HG03280 (cell line): ENCODE results near the gene PDE4DIP.
"Not testable (repeated sequence)": the region's sequence is repeated elsewhere in the genome, so short reads cannot be mapped to it uniquely, and the experiment has no call there.

ENCODE experiments used
- ATAC-seq: cut with Tn5 transposase; IDR thresholded peaks from one replicate; pipeline ENCODE4 v1.9.1; 2021; ENCODE audit warnings: mild to moderate bottlenecking, moderate library complexity; ENCODE audit not compliant: unreplicated experiment

The PDE4DIP gene

DNA sequence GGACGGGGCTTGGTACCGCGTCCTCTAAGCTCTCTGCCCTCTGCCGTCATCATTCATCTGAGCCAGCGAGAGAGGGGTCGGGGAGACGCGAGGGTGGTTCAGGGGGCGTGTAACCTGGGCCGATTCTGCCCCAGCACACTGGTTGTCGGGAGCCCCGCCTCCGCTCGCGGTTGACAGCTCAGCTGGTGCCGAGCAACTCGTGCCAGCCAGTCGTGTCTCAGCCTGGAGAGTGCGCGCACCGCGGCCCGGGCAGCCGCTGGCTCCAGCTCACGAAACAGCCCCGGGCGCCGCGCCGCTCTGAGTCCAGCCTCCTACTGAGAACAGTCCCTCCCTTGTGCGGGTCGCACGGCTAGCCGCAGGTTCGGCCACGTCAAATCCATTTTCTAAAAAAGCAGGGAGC, at the start of gene PDE4DIP:
PDE4DIP (plus strand) TSS at position 209 of the 400 bp plus-strand sequence. CDS start 347 bp downstream, outside the sequence.
- not testable (repeated sequence) for ATAC-seq

DNA sequence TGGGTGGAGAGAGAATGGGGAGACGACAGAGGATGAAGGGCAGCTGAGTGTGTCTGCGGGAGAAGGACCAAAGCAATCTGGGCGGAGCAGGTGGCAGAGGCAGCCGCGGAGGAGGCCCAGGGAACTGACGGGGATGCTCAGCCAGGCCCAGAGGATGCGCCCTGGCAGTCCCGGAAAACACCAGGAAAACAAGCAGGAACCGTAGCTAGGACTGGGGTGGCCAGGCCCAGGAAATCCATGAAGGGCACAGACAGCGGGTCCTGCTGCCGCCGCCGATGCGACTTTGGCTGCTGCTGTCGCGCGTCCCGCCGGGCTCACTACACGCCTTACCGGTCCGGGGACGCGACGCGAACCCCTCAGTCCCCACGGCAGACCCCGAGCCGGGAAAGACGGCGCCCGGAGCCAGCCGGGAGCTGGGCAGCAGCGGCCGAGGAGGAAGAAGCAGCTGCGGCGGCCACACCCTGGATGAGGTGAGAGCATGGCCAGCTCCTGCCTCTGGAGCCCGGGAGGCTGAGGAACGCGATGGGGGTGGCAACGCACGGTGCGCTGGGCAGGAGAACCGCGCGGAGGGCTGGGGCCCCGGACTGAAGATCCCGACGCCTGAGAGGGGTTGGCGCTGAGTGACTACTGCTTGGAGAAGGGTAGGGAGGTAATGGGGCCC, 35.8 kb upstream of the PDE4DIP start:
- not testable (repeated sequence) for ATAC-seq

DNA sequence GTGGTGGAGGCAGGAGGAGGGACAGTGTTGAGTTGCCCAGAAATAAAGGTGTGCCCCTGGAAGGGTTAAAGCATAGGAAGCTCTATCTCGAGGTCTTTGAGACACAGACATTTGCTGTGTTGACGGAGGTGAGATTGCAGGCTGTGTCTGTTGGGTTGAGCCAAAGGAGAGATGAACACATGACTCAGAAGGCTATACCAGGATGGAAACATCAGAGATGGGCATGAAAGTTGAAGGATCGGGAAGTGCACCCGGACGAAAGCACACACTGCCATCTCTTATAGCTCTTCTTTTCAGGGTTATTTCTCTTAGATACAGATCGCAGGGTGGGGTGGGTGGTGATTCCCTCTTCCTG, 35.3 kb upstream of the PDE4DIP start:
- not testable (repeated sequence) for ATAC-seq

DNA sequence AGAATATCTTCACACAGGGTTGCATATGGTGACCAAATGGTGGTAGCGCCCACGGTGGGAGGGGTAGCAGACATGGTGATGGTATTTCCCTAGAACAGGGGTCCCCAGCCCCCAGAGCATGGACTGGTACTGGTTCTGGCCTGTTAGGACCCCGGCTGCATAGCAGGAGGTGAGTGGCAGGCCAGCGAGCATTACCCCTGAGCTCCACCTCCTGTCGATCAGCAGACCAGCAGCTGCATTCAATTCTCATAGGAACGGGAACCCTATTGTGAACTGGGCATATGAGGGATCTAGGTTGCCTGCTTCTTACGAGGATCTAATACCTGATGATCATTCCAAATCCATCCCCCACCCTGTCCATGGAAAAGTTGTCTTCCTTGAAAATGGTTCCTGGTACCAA, 22.0 kb upstream of the PDE4DIP start:
- ATAC-seq: not testable (repeated sequence)

DNA sequence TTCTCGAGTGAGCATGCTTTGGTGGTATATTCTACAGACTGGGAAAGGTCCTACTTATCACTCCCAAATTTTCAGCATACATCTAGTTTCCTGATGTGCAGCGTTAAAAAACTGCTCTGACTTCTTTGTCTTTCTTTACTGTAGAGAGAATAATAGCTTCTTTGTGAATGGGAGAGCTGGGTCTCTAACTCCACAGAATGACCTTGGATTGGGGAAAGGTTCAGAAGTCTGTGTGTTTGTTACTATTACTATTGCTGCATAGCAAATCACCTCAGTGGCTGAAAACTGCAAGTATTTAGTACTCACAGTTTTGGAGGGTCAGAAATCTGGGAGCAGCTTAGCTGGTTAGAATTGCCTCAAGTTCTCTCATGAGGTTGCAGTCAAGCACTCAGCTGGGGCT, 20.4 kb upstream of the PDE4DIP start:
- ATAC-seq: not testable (repeated sequence)

DNA sequence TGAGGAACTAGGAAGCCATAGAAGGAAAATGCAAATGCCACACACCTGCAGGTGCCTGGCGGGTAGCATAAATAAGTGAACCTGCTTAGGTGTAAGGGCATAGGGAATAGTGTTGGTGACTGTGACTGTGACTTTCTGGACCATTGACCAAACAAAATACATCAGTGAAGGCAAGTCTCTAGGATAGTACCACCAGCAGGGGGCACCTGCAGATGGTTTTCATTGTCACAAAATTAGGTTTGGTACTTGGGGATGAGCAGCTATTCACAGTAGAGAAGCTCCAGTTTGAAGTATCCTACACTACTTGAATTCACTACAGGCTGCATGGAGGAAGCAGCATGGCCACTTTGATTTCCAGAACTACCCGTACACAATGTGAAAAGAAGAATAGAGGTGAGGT, 19.2 kb upstream of the PDE4DIP start:
- not testable (repeated sequence) for ATAC-seq

DNA sequence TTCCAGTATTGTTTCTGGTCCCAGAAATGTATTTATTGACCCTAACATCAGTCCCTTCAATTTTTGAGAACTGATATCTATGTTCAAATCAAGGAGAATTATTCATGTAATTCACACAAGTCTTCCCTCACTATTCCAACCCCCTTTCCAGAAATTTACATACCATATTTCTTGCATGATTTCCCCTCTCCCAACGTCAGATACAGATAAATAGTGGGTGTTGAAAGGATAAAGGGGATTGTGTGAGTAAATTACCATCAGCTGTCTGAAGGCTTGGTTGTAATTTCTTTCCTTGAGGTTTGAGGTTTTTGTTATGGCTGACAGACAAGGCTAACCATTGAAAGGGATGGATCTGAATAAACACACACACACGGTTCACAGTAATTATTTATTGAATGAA, 15.7 kb upstream of the PDE4DIP start:
- not testable (repeated sequence) for ATAC-seq

DNA sequence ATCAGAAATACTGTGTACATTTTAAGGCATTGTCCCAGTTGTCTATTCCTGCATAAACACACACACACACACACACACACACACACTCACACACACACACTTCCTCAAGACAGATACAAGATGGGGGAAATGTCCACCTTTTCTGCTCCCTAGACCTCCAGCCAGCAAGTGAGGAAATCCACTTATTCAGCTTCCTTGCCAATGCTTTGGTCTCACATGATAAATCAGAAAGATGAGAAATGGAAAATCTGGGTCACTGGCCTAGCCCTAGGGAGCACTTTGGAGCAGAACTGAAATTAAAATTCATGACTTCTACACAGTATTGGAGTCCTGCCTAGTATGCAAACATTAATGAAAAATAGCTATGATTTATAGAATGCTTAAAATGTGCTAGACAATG, 15.3 kb upstream of the PDE4DIP start:
- not testable (repeated sequence) for ATAC-seq

DNA sequence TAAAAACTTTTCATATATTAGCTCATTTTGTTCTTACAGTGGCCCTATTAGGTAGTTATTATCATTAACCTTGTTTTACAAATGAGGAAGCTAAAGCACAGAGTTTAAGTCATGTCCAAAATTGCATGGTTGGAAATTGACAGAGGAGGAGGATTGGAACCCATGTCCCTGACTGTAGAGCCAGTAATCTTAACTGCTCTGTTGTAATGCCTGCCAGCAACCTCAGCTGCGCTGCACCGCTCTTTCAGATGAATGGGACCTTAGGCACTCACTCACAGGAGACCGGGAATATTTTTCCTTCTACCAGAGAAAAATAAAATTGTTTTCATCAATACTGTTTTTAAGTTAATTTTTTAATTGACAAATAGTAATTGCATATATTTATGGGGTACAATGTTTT, 14.9 kb upstream of the PDE4DIP start:
- ATAC-seq: not testable (repeated sequence)

DNA sequence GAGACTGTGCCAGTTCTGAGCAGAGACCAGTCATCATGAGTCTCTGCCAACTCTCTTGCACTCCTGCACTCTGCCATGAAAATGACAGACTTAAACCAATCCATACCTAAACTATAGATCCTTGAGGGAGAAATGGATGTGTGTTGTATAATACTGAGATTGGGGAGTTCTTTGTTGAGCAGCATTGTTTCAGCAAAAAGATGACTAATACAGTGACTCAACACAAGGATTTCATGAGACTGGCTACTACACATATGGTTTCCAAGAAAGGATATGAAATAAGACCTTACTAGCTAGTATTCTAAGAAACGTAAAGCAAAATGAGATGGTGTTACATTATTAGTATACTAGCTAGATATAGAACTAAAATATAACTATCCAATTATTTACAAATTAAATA, 3.0 kb upstream of the PDE4DIP start:
- not testable (repeated sequence) for ATAC-seq

DNA sequence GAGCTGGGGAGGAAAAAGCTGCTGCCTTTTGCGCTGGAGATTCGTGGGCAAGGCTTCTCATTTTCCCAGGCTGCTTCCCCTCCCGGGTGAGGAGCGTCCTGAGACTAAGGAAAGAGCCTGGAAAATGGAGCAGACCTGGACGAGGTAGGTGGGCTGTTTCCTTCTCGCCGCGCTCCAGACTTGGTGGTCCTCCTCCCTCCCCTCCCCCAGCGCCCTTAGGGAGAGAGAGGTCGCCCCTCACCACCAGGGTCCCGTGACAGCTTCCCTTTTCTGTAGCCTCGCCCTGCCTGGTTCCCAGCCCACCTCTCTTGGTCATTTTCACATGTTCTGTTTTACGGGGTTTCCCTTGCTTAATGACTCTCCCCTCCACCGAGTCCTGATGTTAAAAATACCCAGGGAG, 423 bp downstream of the PDE4DIP start:
- not testable (repeated sequence) for ATAC-seq

DNA sequence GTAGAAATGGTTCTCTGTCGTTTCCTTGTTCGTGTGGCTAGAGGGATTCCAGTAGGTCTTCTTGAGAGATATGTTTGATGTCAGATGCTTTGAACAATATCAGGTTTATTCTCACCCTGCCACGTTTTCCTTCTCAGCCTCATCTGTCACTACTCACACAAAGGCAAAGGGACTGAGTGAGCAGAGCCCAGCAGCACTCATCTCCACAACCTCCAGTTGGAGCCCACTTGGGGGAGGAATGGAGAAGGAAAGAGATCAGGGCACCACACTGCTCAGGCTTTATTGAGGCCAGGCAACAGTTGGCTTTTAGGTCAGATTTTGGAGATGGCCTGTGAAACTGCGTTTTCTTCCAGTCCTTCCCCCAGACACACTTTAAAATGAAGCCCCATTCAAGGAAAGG, 840 bp downstream of the PDE4DIP start:
- ATAC-seq: not testable (repeated sequence)

DNA sequence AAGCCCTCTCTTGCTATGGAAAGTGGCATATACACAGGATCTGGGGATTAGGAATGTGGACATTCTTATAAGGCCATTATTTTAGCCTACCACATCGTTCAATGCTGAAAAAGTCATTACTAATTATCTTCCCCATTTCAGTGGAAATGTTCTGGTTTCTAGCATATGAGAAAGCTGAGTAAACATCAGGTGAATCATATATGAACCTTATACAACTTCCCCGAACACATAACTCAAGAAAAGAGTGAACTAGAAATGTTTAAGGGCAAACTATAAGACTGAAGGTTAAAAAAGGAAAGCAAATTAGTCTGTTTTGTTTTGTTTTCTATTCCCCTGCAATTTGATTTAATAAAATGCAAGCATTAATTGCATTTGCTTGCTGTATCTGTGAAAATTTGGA, 6.1 kb downstream of the PDE4DIP start:
- not testable (repeated sequence) for ATAC-seq

DNA sequence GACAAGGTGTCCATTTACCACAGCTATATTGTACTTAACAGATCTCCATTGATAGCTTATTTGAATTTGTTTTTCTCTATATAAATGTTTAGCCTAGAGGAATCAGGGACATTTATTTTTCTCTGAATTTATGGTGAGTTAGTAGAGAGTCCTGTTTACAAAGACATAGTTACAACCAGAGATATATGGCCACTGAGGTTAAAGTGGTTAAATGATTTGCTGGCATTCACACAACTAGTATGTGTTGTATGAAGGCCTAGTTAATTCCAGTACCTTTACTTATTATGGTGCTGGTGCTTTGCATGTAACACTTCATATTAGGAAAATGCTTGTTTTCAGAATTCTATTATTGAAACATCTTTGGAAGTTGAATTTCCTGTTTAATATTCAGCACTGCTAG, 6.6 kb downstream of the PDE4DIP start:
- not testable (repeated sequence) for ATAC-seq

DNA sequence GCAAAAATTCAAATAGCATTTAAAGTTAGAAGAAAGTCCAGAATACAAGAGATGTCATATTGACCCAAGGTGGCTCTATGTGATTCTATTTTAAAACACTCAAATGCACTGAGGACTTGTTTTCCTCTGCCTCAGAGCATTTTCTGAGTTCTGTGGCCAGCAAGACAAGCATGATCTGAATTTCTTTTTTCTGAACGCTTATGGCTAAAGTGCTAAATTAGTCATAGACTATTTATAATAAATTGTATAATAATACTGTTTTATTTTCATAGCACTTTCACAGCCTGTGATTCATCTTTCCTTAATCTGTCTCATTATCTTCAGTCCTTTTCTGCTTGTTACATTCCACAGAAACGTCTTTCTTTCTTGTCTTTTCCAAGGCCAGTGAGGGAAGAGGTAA, 7.5 kb downstream of the PDE4DIP start:
- not testable (repeated sequence) for ATAC-seq

DNA sequence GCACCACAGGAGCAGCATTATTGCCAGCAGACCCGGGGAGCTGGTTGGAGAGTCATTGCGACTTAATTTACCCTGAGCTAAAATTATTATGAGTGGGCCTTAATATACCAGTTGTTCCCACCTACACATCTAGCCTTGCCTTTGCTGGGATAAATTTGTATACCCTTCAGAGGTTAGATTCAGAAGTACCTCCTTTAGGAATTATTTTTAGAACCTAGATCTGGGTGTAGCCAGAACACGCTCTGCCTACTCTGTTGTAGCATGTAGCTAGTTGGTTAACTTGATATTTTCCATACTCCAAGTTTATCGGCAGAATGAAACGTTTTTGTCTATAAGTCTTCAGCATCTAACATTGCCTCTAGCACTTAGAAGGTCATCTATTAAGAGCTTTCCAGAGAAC, 9.1 kb downstream of the PDE4DIP start:
- ATAC-seq: not testable (repeated sequence)

DNA sequence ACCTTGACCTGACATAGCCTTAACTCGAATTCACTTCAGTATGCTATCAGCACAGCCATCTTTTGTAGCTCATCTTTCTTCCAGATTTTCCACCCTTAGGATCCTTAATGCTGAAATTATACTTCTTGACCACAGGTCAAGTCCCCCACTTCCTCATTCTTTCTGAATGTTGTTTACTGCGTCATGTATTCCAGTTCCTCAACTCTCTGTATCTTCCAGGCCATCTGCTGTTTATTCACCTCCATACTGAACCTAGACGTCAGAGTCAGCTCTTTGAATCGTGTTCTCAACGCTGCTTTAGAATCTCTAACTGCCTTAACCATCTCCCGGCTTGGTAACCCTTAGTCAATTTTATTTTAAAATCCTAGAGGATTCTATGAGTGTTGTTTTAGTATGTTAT, 9.8 kb downstream of the PDE4DIP start:
- not testable (repeated sequence) for ATAC-seq

DNA sequence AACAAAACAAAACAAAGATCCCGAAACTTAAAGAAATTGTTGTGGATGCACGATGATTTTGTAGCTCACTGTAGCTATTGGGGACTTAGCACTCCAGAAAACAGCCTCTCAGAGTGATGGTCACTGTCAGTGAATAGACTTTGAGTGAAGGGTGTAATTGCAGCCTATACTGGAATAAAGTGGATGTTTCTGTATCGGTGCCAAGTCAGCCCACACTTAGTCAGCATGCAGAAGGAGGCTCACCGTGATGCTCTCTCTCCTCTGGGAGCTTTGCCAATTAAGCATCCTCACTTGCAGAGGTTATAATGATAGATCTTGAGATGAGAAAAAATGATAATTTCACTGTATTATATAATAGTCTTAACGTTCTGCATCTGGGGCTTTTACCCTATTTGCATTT, 11.1 kb downstream of the PDE4DIP start:
- not testable (repeated sequence) for ATAC-seq

DNA sequence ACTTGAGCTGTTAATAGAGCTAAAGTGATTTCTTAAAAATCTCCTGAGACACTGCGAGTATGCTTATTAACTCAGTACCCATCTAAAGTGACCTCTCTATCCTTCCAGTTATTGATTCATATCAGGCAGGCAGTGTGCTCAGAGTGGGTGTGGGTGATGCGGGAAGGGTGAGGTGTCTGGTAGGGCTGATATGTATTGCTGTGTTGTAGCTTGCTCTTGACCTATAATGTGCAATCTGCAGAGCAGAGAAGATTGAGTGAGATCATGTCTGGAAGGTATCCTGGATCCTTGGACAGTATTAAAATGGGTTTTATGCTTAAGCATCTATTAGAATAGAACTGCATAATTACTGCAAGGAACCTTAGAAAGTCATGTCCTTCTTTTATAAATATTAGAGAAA, 15.8 kb downstream of the PDE4DIP start:
- ATAC-seq: not testable (repeated sequence)

DNA sequence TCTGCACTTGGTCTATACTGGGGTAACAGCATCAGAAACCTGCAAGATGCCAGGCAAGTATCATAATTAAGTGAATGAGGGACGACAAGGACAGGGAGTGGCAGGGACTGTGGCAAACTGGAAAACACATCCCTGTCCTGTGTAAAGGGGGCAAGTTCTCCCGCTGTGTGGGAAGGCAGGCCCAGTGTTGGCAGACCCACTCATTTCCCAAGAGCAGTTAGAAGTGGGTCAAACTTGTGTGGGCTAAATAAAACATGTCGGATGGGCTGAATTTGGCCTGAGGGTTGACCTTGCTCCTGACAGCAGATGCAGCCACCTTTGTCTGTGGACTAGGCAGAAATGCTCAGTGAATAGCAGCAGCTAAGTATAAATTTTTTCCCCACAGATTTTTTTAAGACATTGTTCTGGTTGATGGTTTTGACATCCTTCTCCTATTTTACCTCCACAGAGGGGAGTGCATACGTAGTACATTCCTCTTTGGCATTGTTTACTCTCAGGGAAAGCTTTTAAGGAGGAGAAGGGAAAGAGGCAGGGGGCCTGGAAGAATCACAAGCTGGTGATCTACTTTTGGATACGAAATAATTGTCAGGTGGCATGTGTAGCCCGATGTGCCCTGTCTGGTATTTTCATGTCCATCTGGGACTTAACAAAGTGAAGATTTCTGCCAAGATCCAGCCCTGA, 16.5 kb downstream of the PDE4DIP start:
- ATAC-seq: not testable (repeated sequence)

DNA sequence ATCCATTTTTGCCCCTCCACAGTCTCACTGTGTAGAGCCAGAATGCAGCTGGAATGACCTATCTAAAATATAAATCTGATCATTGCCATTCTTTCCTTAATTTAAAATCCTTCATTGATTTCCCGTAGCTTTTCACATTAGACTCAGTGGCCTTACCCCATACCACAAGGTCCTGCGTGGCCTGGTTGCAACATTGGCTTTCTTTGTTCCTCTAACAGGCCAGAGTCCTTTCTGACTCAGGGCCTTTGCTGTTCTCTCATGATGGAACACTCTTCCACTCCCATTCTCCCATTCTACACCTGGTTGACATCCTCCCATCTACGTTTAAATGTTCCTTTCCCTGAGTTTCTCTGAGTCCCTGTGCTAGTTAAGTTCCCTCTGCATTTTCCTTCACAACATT, 18.4 kb downstream of the PDE4DIP start:
- not testable (repeated sequence) for ATAC-seq

DNA sequence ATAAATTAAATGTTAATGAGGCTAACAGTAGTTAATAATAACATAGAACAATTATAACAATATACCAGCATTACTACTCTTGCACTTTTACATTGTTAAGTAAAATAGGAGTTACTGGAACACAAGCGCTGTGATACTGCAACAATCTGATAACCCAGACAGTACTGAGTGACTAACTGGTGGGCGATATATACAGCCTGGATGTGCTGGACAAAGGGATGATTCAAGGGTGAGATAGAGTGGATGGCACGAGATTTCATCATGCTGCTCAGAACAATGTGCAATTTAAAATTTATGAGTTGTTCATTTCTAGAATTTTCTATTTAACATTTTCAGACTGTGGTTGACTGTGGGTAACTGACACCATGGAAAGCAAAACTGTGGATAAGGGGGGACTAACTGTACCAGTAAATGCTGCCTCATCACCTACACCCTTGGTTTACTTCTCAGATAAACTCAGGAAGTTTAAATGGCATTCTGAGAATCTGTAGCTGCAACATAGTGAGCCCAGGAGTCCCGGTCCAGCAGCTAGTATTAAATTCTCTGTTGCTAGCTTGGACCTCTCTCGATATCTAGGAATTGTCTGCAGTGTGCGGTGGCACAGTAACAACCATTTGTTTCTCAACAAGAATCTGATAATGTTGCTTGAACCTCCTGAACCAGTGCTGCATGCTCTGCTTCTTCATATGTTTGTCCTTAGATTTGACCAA, 24.9 kb downstream of the PDE4DIP start:
- not testable (repeated sequence) for ATAC-seq
